ENCODE data around the gene PHC3.

DNA sequence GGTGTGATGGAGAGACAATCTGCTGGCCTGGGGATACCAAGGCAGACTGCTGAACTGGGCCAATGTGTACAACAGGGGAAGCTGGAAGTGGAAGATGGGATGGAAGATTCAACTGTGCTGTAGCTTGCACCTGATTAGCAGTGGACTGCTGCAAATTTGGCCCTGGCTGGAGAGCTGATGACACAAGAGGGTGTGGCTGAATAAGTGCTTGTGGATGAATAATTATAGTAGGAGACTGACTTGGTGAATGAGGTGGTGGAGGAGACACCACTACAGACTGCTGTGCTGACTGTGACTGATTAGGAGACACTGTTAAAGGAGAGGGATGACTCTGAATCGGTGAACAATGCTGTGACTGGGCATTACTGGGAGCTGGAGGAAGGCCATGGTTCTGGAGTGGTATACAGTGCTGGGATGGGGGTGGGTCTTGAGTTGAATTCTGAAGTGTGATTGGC, 52.5 kb downstream of the PHC3 start:
- TF ChIP-seq ZNF3 (CRISPR knock-in tag; IDR thresholded peaks at IDR 0.05) = no peak
- no peak for TF ChIP-seq ZKSCAN8 (CRISPR knock-in tag; IDR thresholded peaks at IDR 0.05; ENCODE audit: borderline replicate concordance)
- TF ChIP-seq ISL2 (CRISPR knock-in tag; IDR thresholded peaks at IDR 0.05) = no peak
- no peak for TF ChIP-seq SP1 (IDR thresholded peaks at IDR 0.05)
- TF ChIP-seq SP1 (CRISPR knock-in tag; IDR thresholded peaks at IDR 0.05) = no peak
- TF ChIP-seq NR3C1 (CRISPR knock-in tag; IDR thresholded peaks at IDR 0.05) = no peak
- no peak for TF ChIP-seq DPF2 (CRISPR knock-in tag; IDR thresholded peaks at IDR 0.05; ENCODE audit: borderline replicate concordance, low read depth)
- no peak for TF ChIP-seq NONO (IDR thresholded peaks at IDR 0.05)
- no peak for TF ChIP-seq NONO (CRISPR knock-in tag; conservative IDR thresholded peaks at IDR 0.05)
- no peak for TF ChIP-seq RCOR2 (CRISPR knock-in tag; IDR thresholded peaks at IDR 0.05)
- TF ChIP-seq, protein P1, sequence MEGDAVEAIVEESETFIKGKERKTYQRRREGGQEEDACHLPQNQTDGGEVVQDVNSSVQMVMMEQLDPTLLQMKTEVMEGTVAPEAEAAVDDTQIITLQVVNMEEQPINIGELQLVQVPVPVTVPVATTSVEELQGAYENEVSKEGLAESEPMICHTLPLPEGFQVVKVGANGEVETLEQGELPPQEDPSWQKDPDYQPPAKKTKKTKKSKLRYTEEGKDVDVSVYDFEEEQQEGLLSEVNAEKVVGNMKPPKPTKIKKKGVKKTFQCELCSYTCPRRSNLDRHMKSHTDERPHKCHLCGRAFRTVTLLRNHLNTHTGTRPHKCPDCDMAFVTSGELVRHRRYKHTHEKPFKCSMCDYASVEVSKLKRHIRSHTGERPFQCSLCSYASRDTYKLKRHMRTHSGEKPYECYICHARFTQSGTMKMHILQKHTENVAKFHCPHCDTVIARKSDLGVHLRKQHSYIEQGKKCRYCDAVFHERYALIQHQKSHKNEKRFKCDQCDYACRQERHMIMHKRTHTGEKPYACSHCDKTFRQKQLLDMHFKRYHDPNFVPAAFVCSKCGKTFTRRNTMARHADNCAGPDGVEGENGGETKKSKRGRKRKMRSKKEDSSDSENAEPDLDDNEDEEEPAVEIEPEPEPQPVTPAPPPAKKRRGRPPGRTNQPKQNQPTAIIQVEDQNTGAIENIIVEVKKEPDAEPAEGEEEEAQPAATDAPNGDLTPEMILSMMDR (CRISPR knock-in tag; IDR thresholded peaks at IDR 0.05) = no peak
- TF ChIP-seq, protein P2, sequence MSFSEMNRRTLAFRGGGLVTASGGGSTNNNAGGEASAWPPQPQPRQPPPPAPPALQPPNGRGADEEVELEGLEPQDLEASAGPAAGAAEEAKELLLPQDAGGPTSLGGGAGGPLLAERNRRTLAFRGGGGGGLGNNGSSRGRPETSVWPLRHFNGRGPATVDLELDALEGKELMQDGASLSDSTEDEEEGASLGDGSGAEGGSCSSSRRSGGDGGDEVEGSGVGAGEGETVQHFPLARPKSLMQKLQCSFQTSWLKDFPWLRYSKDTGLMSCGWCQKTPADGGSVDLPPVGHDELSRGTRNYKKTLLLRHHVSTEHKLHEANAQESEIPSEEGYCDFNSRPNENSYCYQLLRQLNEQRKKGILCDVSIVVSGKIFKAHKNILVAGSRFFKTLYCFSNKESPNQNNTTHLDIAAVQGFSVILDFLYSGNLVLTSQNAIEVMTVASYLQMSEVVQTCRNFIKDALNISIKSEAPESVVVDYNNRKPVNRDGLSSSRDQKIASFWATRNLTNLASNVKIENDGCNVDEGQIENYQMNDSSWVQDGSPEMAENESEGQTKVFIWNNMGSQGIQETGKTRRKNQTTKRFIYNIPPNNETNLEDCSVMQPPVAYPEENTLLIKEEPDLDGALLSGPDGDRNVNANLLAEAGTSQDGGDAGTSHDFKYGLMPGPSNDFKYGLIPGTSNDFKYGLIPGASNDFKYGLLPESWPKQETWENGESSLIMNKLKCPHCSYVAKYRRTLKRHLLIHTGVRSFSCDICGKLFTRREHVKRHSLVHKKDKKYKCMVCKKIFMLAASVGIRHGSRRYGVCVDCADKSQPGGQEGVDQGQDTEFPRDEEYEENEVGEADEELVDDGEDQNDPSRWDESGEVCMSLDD (CRISPR knock-in tag; IDR thresholded peaks at IDR 0.05; ENCODE audit: borderline replicate concordance) = no peak
- no peak for TF ChIP-seq RFX5 (IDR thresholded peaks at IDR 0.05; ENCODE audit: low read depth, low read length)
